Stimulated activated naive B cell treated with anti-CD40 and anti-IgM and Interleukin-4, amounts not matched to agents 10 μg/mL and 1 μg/mL and 100 μg/mL, for 72 hours (primary cell): ENCODE measurements around the gene CAMTA1.
A peak's percentile ranks its signal among the peaks of the same experiment; 100 is the strongest.

Experiments used
- ATAC-seq, 2 donors: fragments of 150-1000 bp; cut with Tn5 transposase; replicated peaks; 2 replicates each; pipeline ENCODE4 v1.10.0; 2021; ENCODE audit warnings: moderate library complexity in 1 of 2
- DNase-seq: peaks from one replicate; pipeline ENCODE4 v3.0.0; 2021
- H3K27ac Mint-ChIP-seq: one replicate; pipeline ENCODE4 v1.8.0; 2022; ENCODE audit warnings: mild to moderate bottlenecking, mixed read lengths
- H3K27me3 Mint-ChIP-seq, 2 donors: one replicate each; pipeline ENCODE4 v1.8.0; 2022; ENCODE audit warnings: mixed read lengths in 2 of 2
- H3K36me3 Mint-ChIP-seq, 2 donors: one replicate each; pipeline ENCODE4 v1.8.0; 2022; ENCODE audit warnings: mixed read lengths in 2 of 2, mild to moderate bottlenecking in 1 of 2
- H3K4me1 Mint-ChIP-seq, 2 donors: one replicate each; pipeline ENCODE4 v1.8.0; 2022; ENCODE audit warnings: mixed read lengths in 2 of 2, mild to moderate bottlenecking in 1 of 2
- H3K4me3 Mint-ChIP-seq, 2 donors: one replicate each; pipeline ENCODE4 v1.8.0; 2022; ENCODE audit warnings: mild to moderate bottlenecking in 2 of 2, mixed read lengths in 2 of 2, moderate library complexity in 1 of 2
- H3K9me3 Mint-ChIP-seq, 2 donors: one replicate each; pipeline ENCODE4 v1.8.0; 2022; ENCODE audit warnings: mixed read lengths in 2 of 2, mild to moderate bottlenecking in 1 of 2

CAMTA1 gene

DNA sequence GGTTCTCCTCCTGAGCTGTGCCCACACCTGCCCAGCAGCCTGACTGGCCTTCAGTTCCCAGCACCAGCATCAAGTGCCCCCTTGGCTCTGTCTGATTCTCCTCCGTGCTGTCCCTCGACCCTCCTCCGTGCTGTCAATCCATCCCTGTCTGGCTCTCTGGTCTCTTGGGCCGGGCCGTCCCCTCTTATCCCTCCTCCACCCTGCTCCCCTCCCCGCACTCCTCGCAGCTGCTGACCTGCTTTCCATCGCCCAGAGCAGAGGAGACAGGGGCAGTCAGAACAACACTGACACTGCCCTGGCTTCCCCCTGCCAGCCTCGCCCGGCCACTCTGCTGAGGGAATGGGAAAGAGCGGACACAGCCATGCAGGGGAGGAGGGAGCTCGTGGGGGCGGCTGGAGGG lies 267.4 kb downstream of the CAMTA1 start:
- DNase-seq: no peak
- Mint-ChIP-seq H3K27me3 (peaks cover 18 to 19% of the 10 kb centered on the region in 2 donors), H3K27ac (no peak overlapping the region), H3K36me3 (no peaks in the 10 kb centered on the region), H3K9me3 (peaks cover 0 to 1% of the 10 kb centered on the region in 2 donors), H3K4me3 (no peak overlapping the region), H3K4me1 (no peaks in the 10 kb centered on the region)
- no peak for ATAC-seq

DNA sequence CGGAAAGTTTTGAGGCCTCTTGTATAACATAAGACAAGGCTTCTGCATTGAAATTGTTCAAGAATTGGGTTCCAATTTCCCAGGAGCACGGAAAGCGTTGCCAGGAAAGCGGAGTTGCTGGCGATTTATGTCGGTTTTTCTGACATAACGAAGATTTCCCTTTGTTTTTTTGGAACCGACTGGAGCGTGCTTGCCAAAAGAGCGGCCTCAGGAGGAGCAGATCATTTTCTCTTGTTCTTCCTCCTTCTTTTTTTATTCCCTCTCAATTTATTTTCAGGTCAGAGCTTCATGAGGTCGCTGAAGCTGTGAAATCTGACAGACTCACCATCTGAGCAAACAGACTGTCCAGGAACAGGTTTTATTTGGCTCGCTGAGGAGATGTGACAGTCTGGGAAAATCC lies 275.5 kb downstream of the CAMTA1 start:
- H3K4me3 Mint-ChIP-seq: no peak overlapping the region
- no peak for DNase-seq
- ATAC-seq: no peak
- H3K9me3 Mint-ChIP-seq: peaks cover 0 to 2% of the 10 kb centered on the region in 2 donors
- H3K27me3 Mint-ChIP-seq: peaks cover 8 to 20% of the 10 kb centered on the region in 2 donors
- no peaks in the 10 kb centered on the region for H3K36me3 Mint-ChIP-seq
- no peaks in the 10 kb centered on the region for H3K4me1 Mint-ChIP-seq
- H3K27ac Mint-ChIP-seq: no peak overlapping the region

DNA sequence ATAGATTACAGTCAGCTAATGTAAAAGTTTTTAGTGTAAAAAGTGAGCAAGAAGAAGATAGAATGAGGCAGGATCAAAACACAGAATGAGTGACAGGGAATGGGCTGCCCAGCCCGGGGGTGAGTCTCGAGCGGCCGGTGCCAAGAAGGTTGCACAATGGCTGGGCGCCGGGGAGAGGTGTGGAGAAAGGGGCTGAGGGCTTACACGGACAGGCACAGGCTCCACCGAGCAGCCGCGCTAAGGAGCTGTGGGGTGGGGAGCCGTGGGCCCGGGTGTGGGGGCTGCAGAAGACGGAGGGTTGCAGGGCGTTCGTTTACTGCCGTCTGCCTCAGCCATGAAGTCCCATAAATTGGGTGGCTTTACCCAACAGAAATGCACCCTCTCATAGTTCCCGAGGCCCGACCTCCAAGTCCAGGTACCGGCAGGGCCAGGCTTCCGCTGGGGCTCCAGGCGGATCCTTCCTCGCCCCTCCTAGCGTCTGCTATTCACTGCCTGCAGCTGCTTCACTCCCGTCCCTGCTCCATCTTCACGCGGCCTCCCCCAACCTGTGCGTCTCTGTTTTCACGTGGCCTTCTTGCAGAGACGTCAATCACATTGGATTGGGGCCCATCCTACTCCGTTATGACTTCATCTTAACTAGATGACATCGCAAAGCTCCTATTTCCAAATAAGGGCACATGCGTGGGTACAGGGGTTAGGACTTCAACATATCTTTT lies 277.2 kb downstream of the CAMTA1 start:
- DNase-seq: no peak
- H3K27me3 Mint-ChIP-seq: peaks cover 16 to 17% of the 10 kb centered on the region in 2 donors
- no peak overlapping the region for H3K4me3 Mint-ChIP-seq
- no peaks in the 10 kb centered on the region for H3K36me3 Mint-ChIP-seq
- no peak for ATAC-seq
- H3K27ac Mint-ChIP-seq: no peak overlapping the region
- H3K4me1 Mint-ChIP-seq: no peaks in the 10 kb centered on the region
- peaks cover 0 to 2% of the 10 kb centered on the region in 2 donors for H3K9me3 Mint-ChIP-seq

DNA sequence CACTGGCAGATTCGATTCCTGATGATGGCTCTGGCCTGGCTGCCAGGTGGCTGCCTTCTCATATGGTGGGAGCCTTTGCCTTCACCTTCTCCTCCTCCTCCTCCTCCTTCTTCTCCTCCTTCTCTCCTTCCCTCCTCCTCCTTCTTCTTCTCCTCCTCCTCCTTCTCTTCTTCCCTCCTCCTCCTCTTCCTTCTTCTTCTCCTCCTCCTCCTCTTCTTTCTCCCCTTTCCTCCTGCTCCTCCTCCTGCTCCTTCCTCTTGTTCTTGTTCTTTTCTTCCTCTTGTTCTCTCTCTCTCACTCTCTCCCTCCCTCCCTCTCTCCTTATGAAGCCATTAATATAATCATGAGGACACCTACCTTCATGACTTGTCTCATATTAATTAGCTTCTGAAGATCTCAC lies 278.7 kb downstream of the CAMTA1 start:
- Mint-ChIP-seq H3K27ac (no peak overlapping the region), H3K36me3 (no peaks in the 10 kb centered on the region), H3K27me3 (peaks cover 17% of the 10 kb centered on the region in 2 donors), H3K4me3 (no peak overlapping the region), H3K4me1 (no peaks in the 10 kb centered on the region), H3K9me3 (peaks cover 0 to 2% of the 10 kb centered on the region in 2 donors)
- ATAC-seq (no peak), DNase-seq (no peak)

DNA sequence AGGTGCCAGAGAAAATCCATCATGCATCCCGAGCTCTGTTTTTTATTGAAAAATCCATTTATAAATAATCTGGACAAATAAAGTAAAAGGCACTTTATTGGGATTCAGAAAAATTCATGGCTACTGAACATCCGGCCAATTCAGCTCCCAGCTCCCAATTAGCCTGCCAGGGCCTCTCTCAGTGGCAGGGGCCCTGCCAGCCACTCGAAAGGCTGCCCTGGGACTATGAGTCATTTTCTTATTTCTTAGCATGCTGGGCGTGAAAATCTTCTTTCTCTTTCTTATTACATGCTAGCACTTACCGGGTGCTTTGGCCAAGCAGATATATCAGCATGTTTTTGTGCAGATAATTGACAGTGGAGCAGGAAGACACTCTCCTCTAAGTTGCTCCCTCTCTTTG lies 283.3 kb downstream of the CAMTA1 start:
- DNase-seq (no peak), ATAC-seq (no peak)
- Mint-ChIP-seq H3K4me1 (no peaks in the 10 kb centered on the region), H3K27me3 (peaks cover 35 to 40% of the 10 kb centered on the region in 2 donors), H3K27ac (no peak overlapping the region), H3K36me3 (no peaks in the 10 kb centered on the region), H3K9me3 (peaks cover 0 to 2% of the 10 kb centered on the region in 2 donors), H3K4me3 (no peak overlapping the region)

DNA sequence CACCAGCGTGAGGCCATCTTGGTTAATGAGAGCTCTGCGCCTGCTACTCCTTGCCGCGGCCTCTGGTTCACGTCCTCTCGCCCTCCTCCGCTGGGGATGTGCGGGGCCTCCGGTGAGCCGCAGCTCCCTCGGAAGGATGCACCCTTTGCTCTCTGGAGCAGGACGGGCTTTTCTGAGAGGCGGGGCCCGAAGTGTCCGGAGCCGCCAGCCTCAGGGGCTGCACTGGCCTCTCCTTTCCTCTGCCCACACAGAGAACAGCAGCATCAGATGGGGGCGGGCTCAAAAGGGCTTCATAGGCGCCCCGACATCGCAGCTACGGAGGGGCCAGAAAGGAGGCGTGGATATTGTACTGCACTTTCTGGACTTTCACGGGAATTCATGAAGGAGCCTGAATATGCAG lies 284.7 kb downstream of the CAMTA1 start:
- H3K4me3 Mint-ChIP-seq: no peak overlapping the region
- no peaks in the 10 kb centered on the region for H3K4me1 Mint-ChIP-seq
- DNase-seq (no peak), ATAC-seq (peak in 1 of 2 donors; percentile 16)
- peaks cover 27 to 32% of the 10 kb centered on the region in 2 donors for H3K27me3 Mint-ChIP-seq
- H3K9me3 Mint-ChIP-seq: no peaks in the 10 kb centered on the region
- no peak overlapping the region for H3K27ac Mint-ChIP-seq
- H3K36me3 Mint-ChIP-seq: no peaks in the 10 kb centered on the region

DNA sequence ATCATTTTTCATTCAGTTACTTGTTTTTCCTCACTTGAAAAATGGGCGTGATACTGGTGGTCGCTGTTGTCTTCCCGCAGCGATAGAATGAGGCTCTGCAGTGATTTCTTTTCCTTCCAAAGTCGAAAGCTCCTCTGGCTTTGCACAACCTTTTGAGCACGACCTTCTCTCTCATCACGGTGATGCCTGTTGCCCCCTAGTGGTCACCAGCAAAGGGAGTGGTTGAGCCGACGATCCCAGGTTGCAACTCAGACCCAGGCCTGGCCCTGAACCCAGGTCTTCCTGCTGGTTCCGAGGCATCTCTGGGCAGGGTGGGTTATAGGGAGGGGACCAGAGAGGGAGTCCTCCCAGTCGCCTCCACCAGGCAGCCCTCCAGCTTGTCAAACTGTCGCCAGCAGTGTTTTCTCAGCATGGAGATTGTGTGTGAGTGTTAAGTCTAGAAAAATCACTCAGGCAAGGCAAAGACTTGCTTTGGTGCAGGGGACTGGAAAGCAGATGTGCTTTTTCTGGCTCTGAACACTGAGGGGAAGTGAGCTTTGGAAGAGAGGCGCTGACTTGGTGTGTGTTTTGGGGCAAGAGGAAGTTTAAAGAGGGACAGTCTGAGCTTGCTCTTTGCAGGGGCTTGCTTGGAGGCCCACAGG lies 285.3 kb downstream of the CAMTA1 start:
- ATAC-seq (peak; percentile 76 to 88), DNase-seq (peak; percentile 27)
- H3K4me3 Mint-ChIP-seq: no peak overlapping the region

DNA sequence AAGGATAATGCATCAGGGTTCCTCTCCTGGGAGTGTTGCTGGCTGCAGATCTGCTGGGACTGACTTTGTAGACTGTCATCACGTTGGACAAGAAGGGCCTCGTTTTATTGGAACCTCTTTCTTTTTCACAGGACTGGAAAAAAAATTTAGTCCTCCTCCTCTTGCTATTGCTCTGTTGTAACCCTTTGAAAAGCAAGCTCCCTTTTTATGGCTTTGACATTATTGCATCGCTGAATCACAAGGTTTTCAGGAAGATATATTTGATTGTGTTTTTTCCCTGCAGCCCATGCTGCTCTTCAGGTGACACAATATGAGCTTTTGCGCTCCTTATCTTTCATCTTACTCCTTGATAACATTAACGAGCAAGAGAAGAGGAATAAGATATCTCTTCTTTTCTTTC lies 290.9 kb downstream of the CAMTA1 start:
- Mint-ChIP-seq H3K27me3 (peaks cover 28% of the 10 kb centered on the region in 2 donors), H3K9me3 (peaks cover 5 to 8% of the 10 kb centered on the region in 2 donors), H3K27ac (no peak overlapping the region), H3K4me1 (no peaks in the 10 kb centered on the region), H3K4me3 (no peak overlapping the region), H3K36me3 (no peaks in the 10 kb centered on the region)
- ATAC-seq (no peak), DNase-seq (no peak)

More for the DNA sequence above, 285.3 kb downstream of the CAMTA1 start:
- H3K9me3 Mint-ChIP-seq: peaks cover 2% of the 10 kb centered on the region in 2 donors
- H3K27ac Mint-ChIP-seq: no peak overlapping the region
- peaks cover 33 to 35% of the 10 kb centered on the region in 2 donors for H3K27me3 Mint-ChIP-seq
- no peaks in the 10 kb centered on the region for H3K36me3 Mint-ChIP-seq
- no peaks in the 10 kb centered on the region for H3K4me1 Mint-ChIP-seq

DNA sequence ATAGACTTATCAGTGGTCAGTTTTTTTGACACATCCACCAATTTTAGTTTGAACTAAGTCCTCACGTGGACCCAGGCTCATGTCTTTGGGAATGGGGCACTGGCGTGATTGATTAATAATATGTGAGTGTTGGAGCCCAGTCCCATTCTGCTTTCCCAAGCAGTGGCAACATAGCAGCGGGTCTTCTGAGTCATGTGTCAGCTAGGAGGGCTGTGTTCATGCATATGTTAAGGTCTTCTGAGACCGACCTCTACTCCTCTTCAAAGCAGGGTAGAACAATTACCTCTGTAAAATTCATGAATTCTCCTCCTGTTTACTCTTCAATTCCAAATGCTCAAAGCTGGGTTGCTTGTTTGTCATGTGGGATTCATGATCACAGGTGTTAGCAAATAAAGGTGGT lies 291.3 kb downstream of the CAMTA1 start:
- Mint-ChIP-seq H3K4me3 (no peak overlapping the region), H3K36me3 (no peaks in the 10 kb centered on the region), H3K27ac (no peak overlapping the region), H3K27me3 (peaks cover 28% of the 10 kb centered on the region in 2 donors), H3K4me1 (no peaks in the 10 kb centered on the region), H3K9me3 (peaks cover 5 to 8% of the 10 kb centered on the region in 2 donors)
- ATAC-seq: no peak
- no peak for DNase-seq

DNA sequence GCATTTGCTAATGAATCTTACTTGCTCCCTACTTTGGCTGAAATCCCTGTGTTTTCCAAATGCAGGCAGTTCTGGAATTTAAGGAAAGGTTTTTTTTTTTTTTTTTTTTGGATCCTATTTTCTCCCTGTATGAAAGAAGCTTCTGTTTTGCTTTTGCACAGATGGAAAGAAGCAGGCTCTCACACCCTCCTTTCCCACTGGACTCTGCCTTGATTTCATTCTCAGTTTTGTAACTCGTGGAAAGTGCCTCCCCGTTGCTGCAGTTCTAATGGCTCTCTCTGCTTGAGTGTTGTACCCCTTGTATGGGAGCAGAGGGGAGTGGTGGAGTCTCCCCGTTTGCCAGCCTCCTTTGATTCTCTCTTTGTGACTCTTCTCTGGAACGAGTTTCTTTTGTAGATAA lies 291.9 kb downstream of the CAMTA1 start:
- no peak for DNase-seq
- Mint-ChIP-seq H3K4me1 (no peaks in the 10 kb centered on the region), H3K27ac (no peak overlapping the region), H3K27me3 (peaks cover 27% of the 10 kb centered on the region in 2 donors), H3K4me3 (no peak overlapping the region), H3K9me3 (peaks cover 5 to 8% of the 10 kb centered on the region in 2 donors), H3K36me3 (no peaks in the 10 kb centered on the region)
- ATAC-seq: no peak

DNA sequence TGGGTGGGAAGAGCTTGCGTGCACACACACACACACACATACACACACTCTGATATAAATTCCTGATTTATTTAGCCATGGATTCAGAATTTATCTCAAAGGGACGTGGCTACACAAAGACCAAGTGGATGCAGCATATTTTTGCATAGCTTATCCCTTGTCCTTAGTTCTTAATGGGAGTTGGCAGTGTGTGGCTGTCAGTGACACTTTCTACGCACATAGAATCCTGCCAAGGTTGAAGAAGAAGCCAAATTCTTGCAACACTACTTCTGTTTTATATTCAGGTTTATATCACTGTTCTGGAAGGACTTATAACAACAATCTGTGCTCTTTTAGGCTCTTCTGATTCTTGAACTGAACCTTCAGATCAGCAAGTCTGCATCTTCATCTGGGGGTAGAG lies 292.7 kb downstream of the CAMTA1 start:
- Mint-ChIP-seq H3K4me1 (no peaks in the 10 kb centered on the region), H3K27me3 (peaks cover 19% of the 10 kb centered on the region in 2 donors), H3K36me3 (no peaks in the 10 kb centered on the region), H3K4me3 (no peak overlapping the region), H3K27ac (no peak overlapping the region), H3K9me3 (peaks cover 5 to 8% of the 10 kb centered on the region in 2 donors)
- ATAC-seq: no peak
- no peak for DNase-seq

DNA sequence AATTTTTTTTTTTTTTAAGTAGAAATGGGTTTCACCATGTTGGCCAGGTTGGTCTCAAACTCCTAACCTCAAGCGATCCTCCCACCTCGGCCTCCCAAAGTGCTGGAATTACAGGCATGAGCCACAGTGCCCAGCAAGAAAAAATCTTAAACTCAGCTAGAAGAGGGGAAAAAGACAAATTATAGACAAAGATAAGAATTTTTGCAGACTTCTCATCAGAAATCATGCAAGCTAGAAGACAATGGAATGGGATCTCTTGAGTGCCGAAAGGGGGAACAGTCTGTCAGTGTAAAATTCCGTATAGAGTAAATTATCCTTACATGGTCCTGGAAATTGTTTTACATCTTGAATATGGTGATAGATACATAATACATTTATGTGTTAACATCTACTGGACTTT lies 294.4 kb downstream of the CAMTA1 start:
- DNase-seq: no peak
- Mint-ChIP-seq H3K4me1 (no peaks in the 10 kb centered on the region), H3K27me3 (peaks cover 12 to 16% of the 10 kb centered on the region in 2 donors), H3K4me3 (no peak overlapping the region), H3K27ac (no peak overlapping the region), H3K36me3 (no peaks in the 10 kb centered on the region), H3K9me3 (peaks cover 5 to 8% of the 10 kb centered on the region in 2 donors)
- no peak for ATAC-seq

DNA sequence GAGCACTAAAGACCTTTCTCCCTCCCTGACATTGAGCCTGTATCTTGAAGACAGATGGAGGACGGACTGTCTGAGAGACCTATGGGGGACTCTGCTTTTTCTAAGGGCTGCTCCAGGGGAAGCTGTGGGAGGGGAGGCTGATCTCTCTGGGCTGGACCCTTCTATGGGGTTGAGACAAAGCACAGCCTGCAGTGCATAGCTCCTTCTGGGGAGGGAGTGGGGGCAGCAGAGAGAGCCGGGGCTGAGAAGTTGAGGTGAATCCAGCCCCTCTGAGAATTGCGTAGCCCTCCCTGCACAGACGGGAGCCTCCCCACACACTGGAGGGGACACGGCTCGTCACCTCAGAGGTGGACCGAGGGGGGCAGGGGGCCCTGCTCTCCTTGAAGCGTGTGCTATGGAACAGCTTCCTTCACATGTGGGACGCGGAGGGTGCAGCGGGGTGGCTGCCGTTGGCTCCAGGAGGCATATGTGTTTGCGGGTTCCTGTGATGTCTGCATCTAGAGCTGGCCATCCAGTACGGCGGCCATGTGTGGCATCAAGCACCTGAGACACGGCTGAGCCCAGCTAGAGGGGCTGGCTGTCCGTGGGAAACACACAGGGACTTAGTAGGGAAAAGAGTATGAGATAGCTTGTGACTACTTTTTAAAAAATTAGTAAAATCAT lies 299.1 kb downstream of the CAMTA1 start:
- Mint-ChIP-seq H3K9me3 (no peaks in the 10 kb centered on the region), H3K4me3 (no peak overlapping the region), H3K36me3 (no peaks in the 10 kb centered on the region), H3K27ac (no peak overlapping the region), H3K4me1 (no peaks in the 10 kb centered on the region), H3K27me3 (peaks cover 0 to 5% of the 10 kb centered on the region in 2 donors)
- DNase-seq (no peak), ATAC-seq (no peak)

DNA sequence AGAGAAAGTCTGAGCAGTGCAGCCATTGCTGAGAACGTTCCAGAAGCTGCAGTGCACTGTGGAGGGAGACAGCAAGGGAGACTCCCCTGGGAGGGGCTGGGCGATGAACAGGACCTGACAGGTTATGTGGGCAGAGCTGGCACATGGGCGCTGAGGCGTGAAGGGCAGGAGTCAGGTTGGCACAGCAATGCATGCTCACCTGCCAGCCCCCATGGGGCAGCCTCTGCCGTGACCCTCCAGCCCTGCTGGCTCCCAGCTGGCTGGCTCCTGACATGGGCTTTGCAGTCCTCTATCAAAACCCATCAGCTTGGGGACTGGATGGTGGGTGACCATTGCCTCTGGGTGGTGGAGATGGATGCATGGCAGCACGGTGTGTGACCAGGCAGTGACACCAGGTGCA lies 300.3 kb downstream of the CAMTA1 start:
- no peaks in the 10 kb centered on the region for H3K36me3 Mint-ChIP-seq
- ATAC-seq: no peak

DNA sequence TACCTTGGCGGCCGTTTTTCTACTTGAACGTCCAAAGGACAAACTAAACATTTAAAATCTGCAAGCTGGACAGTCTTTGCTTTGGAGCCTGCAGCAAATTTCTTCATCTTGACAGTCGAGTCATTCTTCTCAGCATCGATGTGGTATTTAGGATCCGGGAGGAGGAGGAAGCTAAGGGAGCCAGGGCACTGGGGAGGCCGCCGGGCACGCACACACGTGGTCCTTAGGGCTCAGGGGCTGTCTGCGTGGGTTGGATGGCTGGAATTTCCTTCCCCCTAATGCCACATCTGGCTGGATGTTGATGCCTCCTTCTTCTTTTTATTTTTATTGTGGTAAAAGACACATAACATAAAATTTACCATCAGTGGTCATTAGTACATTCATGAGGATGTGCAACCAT lies 300.9 kb downstream of the CAMTA1 start:
- H3K27me3 Mint-ChIP-seq: peaks cover 0 to 5% of the 10 kb centered on the region in 2 donors
- DNase-seq: no peak

More for the DNA sequence above, 300.3 kb downstream of the CAMTA1 start:
- H3K27ac Mint-ChIP-seq: no peak overlapping the region
- no peak for DNase-seq
- no peaks in the 10 kb centered on the region for H3K9me3 Mint-ChIP-seq
- no peak overlapping the region for H3K4me3 Mint-ChIP-seq
- H3K4me1 Mint-ChIP-seq: no peaks in the 10 kb centered on the region
- peaks cover 0 to 5% of the 10 kb centered on the region in 2 donors for H3K27me3 Mint-ChIP-seq

More for the DNA sequence above, 300.9 kb downstream of the CAMTA1 start:
- no peaks in the 10 kb centered on the region for H3K36me3 Mint-ChIP-seq
- no peak overlapping the region for H3K4me3 Mint-ChIP-seq
- no peak for ATAC-seq
- H3K4me1 Mint-ChIP-seq: no peaks in the 10 kb centered on the region
- no peaks in the 10 kb centered on the region for H3K9me3 Mint-ChIP-seq
- H3K27ac Mint-ChIP-seq: no peak overlapping the region
